Tibial nerve (tissue), 4 donors: ENCODE measurements around the gene RNASEH2A.

Experiments used
- CTCF ChIP-seq, 5 experiments: fragments of 200-600 bp in 3 of 5; fragments of 450-650 bp in 2 of 5; sonication (generic) in 3 of 5; IDR thresholded peaks; one replicate each; pipeline ENCODE4 v1.5.1; 2016 to 2019; ENCODE audit warnings: antibody characterized with exemption in 5 of 5, mild to moderate bottlenecking in 3 of 5, moderate library complexity in 2 of 5
- EP300 ChIP-seq, 2 donors: sonication (generic); formaldehyde crosslinking; IDR thresholded peaks; one replicate each; pipeline ENCODE4 v1.6.1; 2017; ENCODE audit warnings: antibody characterized with exemption in 2 of 2, mild to moderate bottlenecking in 1 of 2
- POLR2A ChIP-seq, 2 donors: fragments of 450-650 bp; IDR thresholded peaks; one replicate each; pipeline ENCODE4 v1.6.1; 2017; ENCODE audit warnings: antibody characterized with exemption in 2 of 2, mild to moderate bottlenecking in 2 of 2, moderate library complexity in 2 of 2

- TF ChIP-seq CTCF (IDR thresholded peaks at IDR 0.05), result peak in 1 of 5 experiments; percentile 7
- TF ChIP-seq POLR2A (IDR thresholded peaks at IDR 0.05), result no peak
- no peak for TF ChIP-seq EP300 (IDR thresholded peaks at IDR 0.05)
These were observed 32.8 kb upstream of the RNASEH2A start for GRCh38 chr19:12773571-12773970.
